ENCODE results near the gene TOPORS. TPM values are rescaled to one million over a fixed set of nuclear protein-coding genes. Genes with fewer than 3 reads are reported as not detected.
"Not testable (repeated sequence)": the region's sequence is repeated elsewhere in the genome, so short reads cannot be mapped to it uniquely, and the experiment has no call there.

TOPORS gene
- total and polyA plus RNA-seq, 2 donors (not counting 1 experiment from before 2014, with no cell fraction given) = 10.1 to 21.4 TPM

- H3K27me3 Mint-ChIP-seq = no peaks in the 10 kb centered on the region
- ATAC-seq (ENCODE audit: low read depth) (no peak), DNase-seq (no peak)
- Histone ChIP-seq H3K79me2 (ENCODE audit: control insufficient read depth, insufficient read depth, low read length) (peaks cover 75% of the 10 kb centered on the region), H3K27ac (ENCODE audit: low read length in 2 of 2) (peak overlapping the region; percentile 89 to 92), H3K4me1 (ENCODE audit: control insufficient read depth in 2 of 2, insufficient read depth in 2 of 2, low read length in 2 of 2) (peaks cover 14 to 15% of the 10 kb centered on the region in 2 donors), H3K9ac (ENCODE audit: low read length) (peak overlapping the region; percentile 88), H3K27me3 (replicated peaks in 1 of 4; ENCODE audit: control extremely low read depth in 1 of 4, control insufficient read depth in 3 of 4, insufficient read depth in 4 of 4, low read length in 3 of 4) (no peaks in the 10 kb centered on the region), H3K36me3 (replicated peaks in 1 of 2; ENCODE audit: control extremely low read depth in 1 of 2, control insufficient read depth in 1 of 2, extremely low read depth in 1 of 2, insufficient read depth in 2 of 2, low read length in 1 of 2) (no peaks in the 10 kb centered on the region), H2AFZ (ENCODE audit: insufficient read depth, low read depth, low read length, poor library complexity, severe bottlenecking) (peak overlapping the region; percentile 89), H4K20me1 (ENCODE audit: control insufficient read depth, insufficient read depth, low read length, poor library complexity, severe bottlenecking) (peaks cover 18% of the 10 kb centered on the region), H3K4me2 (replicated peaks; ENCODE audit: low read depth, low read length, poor library complexity, severe bottlenecking) (peak overlapping the region; percentile 81), H3K4me3 (ENCODE audit: control extremely low read depth in 1 of 5, extremely low read depth in 1 of 5, insufficient read depth in 1 of 5, low read depth in 2 of 5, low read length in 4 of 5) (peak overlapping the region; percentile 86 to 98 (median 86)), H3K9me3 (ENCODE audit: control extremely low read depth in 1 of 3, control insufficient read depth in 2 of 3, insufficient read depth in 1 of 3, low read length in 2 of 3) (no peaks in the 10 kb centered on the region)
- 0% methylated on average over 10 of the region's 10 CpGs for WGBS (ENCODE audit: insufficient coverage)
- H3K4me1 Mint-ChIP-seq = peaks cover 34% of the 10 kb centered on the region
- H3K4me3 Mint-ChIP-seq = peak overlapping the region; percentile 91
- peak overlapping the region; percentile 86 for H3K27ac Mint-ChIP-seq
- no peaks in the 10 kb centered on the region for H3K9me3 Mint-ChIP-seq (ENCODE audit: insufficient read depth)
- TF ChIP-seq CTCF (IDR thresholded peaks at IDR 0.05) (no peak), EZH2 (IDR thresholded peaks at IDR 0.05; ENCODE audit: borderline replicate concordance, insufficient read depth, low read depth, low read length, poor library complexity, severe bottlenecking) (no peak)
- ChIA-PET POLR2A (interaction anchor here (0.6 to 2.5 kb wide), 4 partner anchors 13 to 166 kb away, joined by 3 to 16 read pairs (median 7); partner anchors contain the start of genes ACO1, NDUFB6 and RIGI), CTCF (interaction anchor here (0.7 to 5.2 kb wide), 8 partner anchors 9 to 918 kb away, joined by 3 to 30 read pairs (median 9); partner anchors contain the start of genes ACO1, NDUFB6 and RIGI)
- intact Hi-C loops (cut with micrococcal nuclease) = loop anchor here (10.0 kb wide), 2 partner anchors 715 to 745 kb away; partner anchors contain the start of genes BAG1, CHMP5 and NFX1
Measured at GRCh38 chr9:32550150-32550561, 2.2 kb downstream of the TOPORS start.

GRCh38 chr9:32548213-32548612, 4.2 kb downstream of the TOPORS start:
- H3K27me3 Mint-ChIP-seq; H3K4me3 ChIP-seq (ENCODE audit: control extremely low read depth in 1 of 5, extremely low read depth in 1 of 5, insufficient read depth in 1 of 5, low read depth in 2 of 5, low read length in 4 of 5); H3K9me3 Mint-ChIP-seq (ENCODE audit: insufficient read depth); H3K36me3 ChIP-seq (replicated peaks in 1 of 2; ENCODE audit: control extremely low read depth in 1 of 2, control insufficient read depth in 1 of 2, extremely low read depth in 1 of 2, insufficient read depth in 2 of 2, low read length in 1 of 2); POLR2A ChIA-PET; H3K9ac ChIP-seq (ENCODE audit: low read length); H3K27me3 ChIP-seq (replicated peaks in 1 of 4; ENCODE audit: control extremely low read depth in 1 of 4, control insufficient read depth in 3 of 4, insufficient read depth in 4 of 4, low read length in 3 of 4); H3K9me3 ChIP-seq (ENCODE audit: control extremely low read depth in 1 of 3, control insufficient read depth in 2 of 3, insufficient read depth in 1 of 3, low read length in 2 of 3); DNase-seq; intact Hi-C loops (cut with micrococcal nuclease); H2AFZ ChIP-seq (ENCODE audit: insufficient read depth, low read depth, low read length, poor library complexity, severe bottlenecking); ATAC-seq (ENCODE audit: low read depth); H3K4me2 ChIP-seq (replicated peaks; ENCODE audit: low read depth, low read length, poor library complexity, severe bottlenecking); H3K27ac Mint-ChIP-seq; H3K27ac ChIP-seq (ENCODE audit: low read length in 2 of 2): not testable (repeated sequence)
- Mint-ChIP-seq H3K4me3 (peak overlapping the region; percentile 40), H3K4me1 (peaks cover 32% of the 10 kb centered on the region)
- CTCF ChIA-PET = interaction anchor here (0.8 to 5.2 kb wide), 2 partner anchors 22 to 25 kb away, joined by 4 to 30 read pairs; partner anchors contain the start of genes NDUFB6 and RIGI
- Histone ChIP-seq H3K79me2 (ENCODE audit: control insufficient read depth, insufficient read depth, low read length) (peaks cover 83% of the 10 kb centered on the region), H3K4me1 (ENCODE audit: control insufficient read depth in 2 of 2, insufficient read depth in 2 of 2, low read length in 2 of 2) (peaks cover 13 to 14% of the 10 kb centered on the region in 2 donors), H4K20me1 (ENCODE audit: control insufficient read depth, insufficient read depth, low read length, poor library complexity, severe bottlenecking) (peaks cover 26% of the 10 kb centered on the region)
- WGBS (ENCODE audit: insufficient coverage) = 97% methylated on average over 20 of the region's 20 CpGs

Data from B cell (primary cell).